ENCODE measurements around the gene AFAP1.
A peak's percentile ranks its signal among the peaks of the same experiment; 100 is the strongest.

Gene AFAP1

DNA sequence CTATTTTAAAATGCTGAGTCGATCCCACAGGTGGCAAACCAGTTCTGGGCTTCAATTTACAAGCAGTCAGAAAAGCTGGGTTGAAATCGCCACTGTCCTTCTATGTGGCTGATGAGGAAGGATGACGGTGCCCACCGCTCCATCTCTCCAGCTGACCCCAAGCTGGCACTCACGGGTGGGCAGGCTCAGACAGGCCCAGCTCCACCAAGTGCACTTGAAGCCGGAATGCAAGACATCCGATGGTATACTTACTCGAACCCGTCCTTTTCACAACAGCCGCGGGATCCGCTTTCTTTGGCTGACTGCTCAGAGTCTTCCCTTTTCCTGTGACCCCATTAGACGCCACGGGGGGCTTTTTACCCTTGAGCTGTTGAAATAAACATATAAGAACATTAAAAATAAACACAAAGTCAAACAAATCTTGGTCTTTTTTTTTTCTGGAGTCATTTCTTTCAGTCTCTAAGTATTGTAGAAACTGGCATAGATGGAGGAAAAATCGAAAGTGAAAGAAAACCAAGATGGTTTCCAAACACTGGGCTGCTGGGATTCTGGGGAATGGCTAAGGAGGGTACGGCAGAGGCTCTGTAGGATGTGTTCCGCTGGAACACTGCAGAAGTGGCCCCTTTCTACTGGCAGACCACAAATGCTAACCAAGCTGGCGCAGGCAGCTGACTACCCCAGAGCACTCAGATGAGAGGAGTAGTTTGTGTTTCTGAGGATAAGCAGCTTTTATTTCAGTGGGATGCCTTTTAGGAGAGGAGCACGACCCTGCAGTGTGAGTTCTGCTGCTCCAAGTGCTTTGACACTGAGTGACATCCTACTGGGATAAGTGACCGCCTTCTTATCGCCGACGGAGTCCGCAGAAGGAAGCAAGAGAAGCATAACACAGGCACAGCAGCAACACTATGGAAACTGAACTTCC is 160.9 kb downstream of the AFAP1 start:
- Mint-ChIP-seq H3K27me3 (peaks cover 15 to 17% of the 10 kb centered on the region in 2 donors), H3K4me1 (no peaks in the 10 kb centered on the region), H3K4me3 (no peak overlapping the region), H3K36me3 (no peaks in the 10 kb centered on the region), H3K27ac (no peak overlapping the region), H3K9me3 (no peaks in the 10 kb centered on the region)
- no peak for ATAC-seq (replicated peaks)
- no peak for DNase-seq

DNA sequence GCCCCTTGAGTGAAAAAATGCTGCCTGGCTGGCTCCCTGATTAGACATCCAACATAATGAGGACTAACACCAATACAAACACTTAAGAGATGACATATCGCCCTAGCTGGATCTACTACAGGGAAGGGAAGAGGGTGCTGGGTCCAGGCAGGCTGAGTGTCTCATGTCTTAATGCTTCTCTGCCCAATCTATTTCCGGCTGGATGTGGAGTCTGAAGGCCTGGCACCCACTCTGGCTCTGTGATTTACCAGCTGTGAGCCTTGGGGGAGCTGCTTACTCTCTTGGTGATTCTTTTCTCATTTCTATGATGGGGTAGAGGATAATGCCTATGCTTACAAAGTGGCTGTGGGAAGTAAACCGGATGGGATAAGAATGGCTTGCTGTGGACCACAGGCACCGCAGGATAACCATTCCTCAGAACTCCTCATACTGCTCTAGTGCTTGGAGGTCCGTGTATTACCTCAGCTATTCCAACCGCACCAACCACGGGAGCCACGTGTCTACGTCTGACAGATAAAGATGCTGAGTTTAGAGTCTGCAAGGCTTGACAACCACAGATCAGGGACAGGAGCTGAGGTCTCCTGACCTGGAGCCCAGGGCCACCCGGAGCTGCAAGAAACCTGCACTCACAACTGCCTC is 161.7 kb downstream of the AFAP1 start:
- Mint-ChIP-seq H3K4me1 (no peaks in the 10 kb centered on the region), H3K36me3 (no peaks in the 10 kb centered on the region), H3K4me3 (no peak overlapping the region), H3K27me3 (peaks cover 17% of the 10 kb centered on the region in 2 donors), H3K9me3 (no peaks in the 10 kb centered on the region), H3K27ac (no peak overlapping the region)
- ATAC-seq (replicated peaks): no peak
- DNase-seq: no peak

DNA sequence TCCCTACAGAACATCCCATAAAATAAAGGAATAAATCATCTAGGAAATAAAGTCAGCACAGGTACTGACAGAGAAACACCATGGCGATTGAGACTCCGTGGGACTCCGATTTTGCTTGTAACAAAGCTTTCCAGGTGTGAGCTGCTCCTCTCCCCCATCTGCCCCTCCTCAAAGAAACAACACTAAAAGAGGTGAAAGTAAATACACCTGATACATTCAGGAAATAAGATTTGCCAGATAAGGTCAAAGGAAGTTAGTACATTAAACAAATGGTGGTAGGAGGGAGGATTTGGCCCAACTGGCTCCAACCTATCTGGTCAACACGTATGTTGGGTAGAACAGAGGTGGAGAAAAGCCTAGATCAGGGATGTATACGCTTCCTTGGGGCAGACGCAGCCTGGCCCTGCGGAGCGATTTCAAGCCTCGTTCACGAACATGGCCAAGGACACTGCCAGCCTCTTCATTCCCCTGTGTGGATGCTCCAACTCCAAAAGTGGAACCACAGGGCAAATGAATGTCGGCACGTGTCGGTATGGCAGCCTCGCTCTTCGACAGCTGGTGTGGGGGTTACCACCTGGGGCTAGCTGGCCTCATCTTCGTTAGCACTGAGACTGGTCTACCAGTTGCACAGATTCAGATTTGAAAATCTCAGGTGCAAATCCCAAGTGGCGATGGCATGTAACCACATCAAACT is 162.5 kb downstream of the AFAP1 start:
- no peak for ATAC-seq (replicated peaks)
- Mint-ChIP-seq H3K9me3 (no peaks in the 10 kb centered on the region), H3K4me3 (no peak overlapping the region), H3K27ac (no peak overlapping the region), H3K27me3 (peaks cover 17 to 20% of the 10 kb centered on the region in 2 donors), H3K36me3 (no peaks in the 10 kb centered on the region), H3K4me1 (no peaks in the 10 kb centered on the region)
- no peak for DNase-seq

DNA sequence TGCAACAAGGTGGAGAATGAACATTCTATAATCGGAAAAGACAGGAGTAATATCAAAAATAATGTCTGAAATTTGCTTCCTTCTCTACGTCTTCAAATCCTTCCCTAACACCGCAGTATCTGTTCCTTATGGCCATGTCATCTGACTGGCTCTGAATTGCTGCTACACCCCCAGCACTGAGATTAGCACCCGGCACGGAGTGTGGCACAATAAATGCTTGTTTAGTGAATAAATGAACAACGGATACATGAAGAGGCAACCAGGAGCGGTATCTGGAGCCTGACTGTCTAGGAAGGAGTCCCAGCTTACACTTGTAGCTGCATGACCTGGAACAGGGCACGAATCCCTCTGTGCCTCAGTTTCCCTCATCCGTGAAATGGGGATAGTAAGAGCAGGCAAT is 164.3 kb downstream of the AFAP1 start:
- Mint-ChIP-seq H3K4me1 (peaks cover 4 to 7% of the 10 kb centered on the region in 2 donors), H3K36me3 (no peaks in the 10 kb centered on the region), H3K4me3 (no peak overlapping the region), H3K9me3 (no peaks in the 10 kb centered on the region), H3K27me3 (peaks cover 19% of the 10 kb centered on the region in 2 donors), H3K27ac (no peak overlapping the region)
- no peak for DNase-seq
- no peak for ATAC-seq (replicated peaks)

DNA sequence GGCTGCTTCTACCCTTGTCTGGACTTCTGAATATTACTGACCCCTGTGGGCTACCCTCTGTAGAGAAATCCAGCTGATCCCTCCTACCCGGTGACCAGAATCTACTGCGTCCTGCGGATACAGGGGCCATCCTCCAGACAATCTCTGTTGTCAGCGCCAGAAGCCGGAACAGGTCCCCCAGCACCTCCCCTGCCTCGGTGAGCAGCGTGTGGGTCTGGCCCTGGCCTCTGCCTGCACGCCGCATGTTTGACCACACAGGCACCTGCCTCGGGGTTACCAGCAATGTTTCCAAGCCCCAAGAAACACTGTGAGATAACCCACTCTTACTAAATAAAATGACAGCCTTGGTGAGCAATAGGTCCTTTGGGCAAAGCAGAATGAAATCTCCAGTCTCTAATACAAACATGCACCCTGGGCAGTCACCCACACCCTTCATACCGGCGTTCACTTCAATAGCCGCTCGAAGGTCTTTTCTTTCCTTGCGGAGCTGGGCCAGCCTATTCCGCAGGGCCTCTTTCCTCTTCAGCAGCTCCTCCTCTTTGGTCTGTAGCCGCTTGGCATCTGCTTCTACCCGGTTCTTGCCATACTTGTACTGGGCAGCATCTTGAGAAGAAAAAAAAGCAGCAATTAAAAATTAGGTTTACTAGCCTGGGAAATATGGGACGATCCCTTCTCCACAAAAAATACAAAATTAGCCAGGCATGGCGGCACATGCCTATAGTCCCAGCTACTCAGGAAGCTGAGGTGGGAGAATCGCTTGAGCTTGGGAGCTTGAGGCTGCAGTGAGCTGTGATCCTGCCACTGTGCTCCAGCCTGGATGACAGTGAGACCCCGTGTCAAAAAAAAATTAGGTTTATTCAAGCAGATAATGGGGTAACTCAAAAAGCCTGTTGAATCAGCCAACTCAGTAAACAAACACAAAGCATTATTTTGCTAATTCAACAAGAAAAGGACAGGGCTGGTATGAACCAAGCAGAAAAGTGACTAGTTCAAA is 165.1 kb downstream of the AFAP1 start:
- DNase-seq: no peak
- ATAC-seq (replicated peaks): no peak
- Mint-ChIP-seq H3K9me3 (no peaks in the 10 kb centered on the region), H3K4me1 (peaks cover 4 to 7% of the 10 kb centered on the region in 2 donors), H3K27ac (no peak overlapping the region), H3K36me3 (no peaks in the 10 kb centered on the region), H3K4me3 (no peak overlapping the region), H3K27me3 (peaks cover 26 to 27% of the 10 kb centered on the region in 2 donors)

DNA sequence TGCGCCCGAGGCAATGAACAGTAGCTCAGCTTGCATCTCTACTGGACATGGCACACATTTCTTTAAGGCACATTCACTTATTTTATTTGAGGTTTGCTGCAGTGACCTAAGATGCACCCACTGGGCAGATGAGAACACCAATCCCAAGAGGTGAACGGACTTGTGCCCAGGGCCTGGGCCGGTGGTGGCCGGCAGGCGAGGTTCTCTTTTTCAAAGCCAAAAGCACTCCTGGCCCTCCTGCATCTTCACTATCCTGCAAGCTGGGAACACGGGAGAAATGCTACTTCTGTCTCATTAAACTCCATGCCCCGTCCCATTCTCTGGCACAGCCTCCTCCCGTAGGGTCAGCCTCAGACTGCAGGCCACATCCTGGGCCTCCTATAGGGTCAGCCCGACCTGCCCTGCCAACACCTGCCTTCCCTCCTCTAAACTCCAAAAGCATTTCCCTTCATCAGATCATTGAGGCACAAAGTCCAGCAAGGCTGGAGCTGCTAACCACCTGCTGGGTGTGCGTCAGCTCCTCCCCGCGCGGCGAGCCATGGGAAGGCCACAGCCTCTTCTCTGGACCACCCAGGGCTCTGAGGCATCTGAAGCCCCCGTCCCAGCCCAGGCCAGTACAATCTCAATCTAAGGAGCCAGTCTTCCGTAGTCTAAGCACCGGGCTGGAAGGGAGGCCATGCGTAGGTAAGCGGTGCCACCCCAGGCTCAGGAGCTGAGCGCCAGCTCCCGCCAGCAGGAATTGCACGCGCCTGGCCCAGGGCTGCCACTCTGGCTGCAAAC is 166.1 kb downstream of the AFAP1 start:
- Mint-ChIP-seq H3K27ac (no peak overlapping the region), H3K27me3 (peaks cover 26 to 28% of the 10 kb centered on the region in 2 donors), H3K9me3 (no peaks in the 10 kb centered on the region), H3K4me3 (no peak overlapping the region), H3K4me1 (peaks cover 4 to 7% of the 10 kb centered on the region in 2 donors), H3K36me3 (no peaks in the 10 kb centered on the region)
- no peak for ATAC-seq (replicated peaks)
- DNase-seq: no peak

DNA sequence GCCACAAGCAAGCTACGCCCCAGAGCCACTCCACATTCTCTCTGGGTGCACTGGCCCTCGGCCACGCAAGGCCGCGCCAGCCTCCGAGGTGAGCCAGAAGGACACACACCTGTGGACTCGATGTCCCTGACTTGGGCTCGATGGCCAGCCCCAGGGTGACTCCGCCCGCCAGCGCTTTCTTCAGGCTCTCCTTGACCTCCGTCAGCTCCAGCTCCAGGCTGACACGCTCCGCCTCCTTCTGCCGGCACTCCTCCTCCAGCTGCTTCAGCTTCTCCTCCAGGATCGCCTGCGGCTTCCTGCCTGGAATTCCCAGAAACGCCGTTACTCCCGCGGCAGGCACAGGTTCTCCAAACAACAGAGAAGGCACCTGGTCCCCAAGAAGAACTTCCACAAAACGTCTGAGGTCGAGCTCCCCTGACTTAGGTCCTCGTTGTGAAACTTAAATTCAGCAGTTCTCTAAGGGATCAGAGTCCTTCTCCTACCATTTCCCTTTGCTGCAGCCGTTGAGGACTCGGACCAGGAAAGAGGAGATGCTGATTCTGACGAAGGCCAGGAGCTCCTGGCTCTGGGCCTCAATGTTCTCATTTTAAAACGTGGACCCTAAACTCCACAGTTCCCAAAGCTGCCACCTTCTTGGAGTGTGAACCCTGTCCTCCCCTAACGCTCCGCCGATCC is 166.8 kb downstream of the AFAP1 start:
- ATAC-seq (replicated peaks): no peak
- DNase-seq: no peak
- H3K9me3 Mint-ChIP-seq: no peaks in the 10 kb centered on the region
- H3K4me3 Mint-ChIP-seq: no peak overlapping the region
- H3K27ac Mint-ChIP-seq: no peak overlapping the region
- peaks cover 23 to 26% of the 10 kb centered on the region in 2 donors for H3K27me3 Mint-ChIP-seq
- H3K36me3 Mint-ChIP-seq: no peaks in the 10 kb centered on the region
- H3K4me1 Mint-ChIP-seq: peaks cover 4 to 7% of the 10 kb centered on the region in 2 donors

DNA sequence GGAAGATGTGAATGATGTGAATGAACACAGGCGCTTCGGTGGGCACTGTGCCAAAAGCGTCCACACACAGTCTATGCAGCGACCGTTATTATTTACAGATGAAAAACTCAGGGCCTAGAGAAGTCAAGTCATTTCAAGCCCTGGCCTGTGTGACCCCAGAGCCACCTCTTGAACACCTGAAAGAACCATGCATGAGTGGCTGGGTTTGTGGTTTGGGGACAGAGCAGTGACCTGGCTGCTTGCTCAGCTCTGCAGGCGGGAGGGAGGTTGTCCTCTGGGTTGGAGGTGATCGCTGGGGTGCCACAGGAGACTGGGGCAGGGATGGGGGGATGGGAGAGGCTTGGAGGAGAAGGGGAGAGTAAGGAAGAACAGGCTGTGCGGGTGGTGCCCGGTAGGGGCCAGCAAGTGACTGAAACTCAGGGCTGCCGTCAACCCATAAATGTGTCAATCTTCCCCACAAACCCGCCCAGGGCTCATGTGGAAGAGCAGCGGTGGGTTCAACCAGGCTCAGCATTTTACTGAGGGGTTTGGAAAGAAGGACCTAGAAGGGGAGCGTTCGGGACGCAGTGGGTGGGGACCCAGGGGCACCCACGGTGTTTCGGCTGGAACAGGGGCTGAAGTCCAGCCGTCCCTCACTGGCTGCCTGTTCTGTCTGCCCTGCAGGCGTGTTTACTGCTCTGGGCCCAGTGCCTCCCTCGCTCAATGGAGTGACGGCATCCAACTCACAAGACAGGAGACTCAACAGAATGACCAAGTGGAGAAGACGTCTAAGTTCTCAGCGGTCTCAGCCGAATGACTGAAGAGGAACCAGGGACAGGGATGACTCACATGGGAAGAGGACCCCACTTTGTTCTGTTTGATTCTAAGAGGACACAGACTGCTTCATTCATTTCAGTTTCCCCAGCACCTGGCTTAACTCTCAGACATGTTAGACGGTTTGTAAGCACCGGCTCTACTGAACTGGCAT is 167.8 kb downstream of the AFAP1 start:
- Mint-ChIP-seq H3K36me3 (no peaks in the 10 kb centered on the region), H3K9me3 (no peaks in the 10 kb centered on the region), H3K27ac (peak overlapping the region; percentile 60), H3K4me3 (no peak overlapping the region), H3K27me3 (peaks cover 19 to 24% of the 10 kb centered on the region in 2 donors), H3K4me1 (peaks cover 4 to 7% of the 10 kb centered on the region in 2 donors)
- no peak for DNase-seq
- peak; percentile 33 to 65 for ATAC-seq (replicated peaks)

DNA sequence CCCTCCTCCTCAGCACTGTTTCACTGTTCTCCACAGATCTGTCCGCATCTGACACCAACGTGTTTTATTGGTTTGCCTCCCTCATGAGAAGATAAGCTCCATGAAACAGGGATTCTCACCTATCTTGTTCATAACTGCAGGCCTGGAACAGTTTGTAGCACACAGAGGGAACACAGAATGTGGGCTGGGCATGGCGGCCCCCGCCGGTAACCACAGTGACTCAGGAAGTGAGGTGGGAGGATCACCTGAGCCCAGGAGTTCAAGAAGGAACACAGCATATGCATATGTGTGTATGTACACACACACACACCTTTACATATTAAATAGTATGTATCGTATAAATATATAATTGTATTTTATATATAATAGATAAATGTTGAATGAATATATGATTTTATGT is 168.6 kb downstream of the AFAP1 start:
- peaks cover 17 to 19% of the 10 kb centered on the region in 2 donors for H3K27me3 Mint-ChIP-seq
- DNase-seq (no peak), ATAC-seq (replicated peaks) (no peak)
- H3K4me1 Mint-ChIP-seq: peaks cover 4 to 7% of the 10 kb centered on the region in 2 donors
- H3K36me3 Mint-ChIP-seq: no peaks in the 10 kb centered on the region
- no peak overlapping the region for H3K27ac Mint-ChIP-seq
- no peak overlapping the region for H3K4me3 Mint-ChIP-seq
- H3K9me3 Mint-ChIP-seq: no peaks in the 10 kb centered on the region

DNA sequence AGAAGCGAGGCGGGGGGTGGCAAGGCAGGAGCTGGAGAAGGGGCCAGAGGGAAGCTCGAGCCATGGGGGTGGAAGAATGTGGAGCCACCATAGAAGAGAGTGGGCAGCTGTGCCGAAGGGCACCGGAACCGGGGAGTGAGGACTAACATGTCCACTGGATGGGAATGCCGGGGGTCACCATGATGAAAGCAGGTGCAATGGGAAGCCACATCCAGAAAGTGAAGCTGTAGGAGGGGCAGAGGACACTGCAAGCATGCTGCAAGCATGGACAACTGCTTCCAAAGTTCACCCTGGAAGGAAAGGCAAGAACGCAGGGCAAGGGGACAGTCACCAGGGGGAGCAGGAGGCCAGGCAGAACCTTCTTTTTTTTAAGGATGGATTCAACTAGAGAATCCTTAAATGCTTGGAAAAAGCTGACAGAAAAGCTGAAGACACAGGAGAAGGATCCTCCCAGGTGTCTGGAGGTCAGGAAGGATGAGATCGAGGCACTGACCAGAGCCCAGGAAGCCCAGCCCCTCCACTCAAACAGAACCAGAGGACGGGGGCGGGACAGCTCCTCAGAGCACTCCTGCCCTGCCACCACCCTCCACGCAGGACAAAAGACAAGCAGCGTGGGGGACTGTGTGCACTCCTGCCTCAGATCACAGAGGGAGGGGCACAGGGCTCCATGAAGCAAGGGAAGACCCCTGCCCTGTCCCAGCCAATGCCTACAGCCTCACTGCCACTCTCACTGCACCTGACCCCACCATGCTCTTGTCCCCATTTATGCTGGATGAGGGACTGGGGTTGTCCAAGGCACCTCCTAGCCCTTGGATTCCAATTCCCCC is 169.2 kb downstream of the AFAP1 start:
- Mint-ChIP-seq H3K4me1 (peaks cover 4 to 7% of the 10 kb centered on the region in 2 donors), H3K36me3 (no peaks in the 10 kb centered on the region), H3K27me3 (peaks cover 16 to 17% of the 10 kb centered on the region in 2 donors), H3K4me3 (no peak overlapping the region), H3K9me3 (no peaks in the 10 kb centered on the region), H3K27ac (no peak overlapping the region)
- DNase-seq (no peak), ATAC-seq (replicated peaks) (no peak)

All from stimulated activated naive B cell treated with anti-CD40 and anti-IgM and Interleukin-4, amounts not matched to agents 10 μg/mL and 1 μg/mL and 100 μg/mL, for 72 hours (primary cell).